Keratinocyte (primary cell): ENCODE results near the gene EPB41L2. TPM values are rescaled to one million over a fixed set of nuclear protein-coding genes. Genes with fewer than 3 reads are reported as not detected.

Experiments used
- DNase-seq: peaks from one replicate; pipeline ENCODE4 v3.0.0-alpha.2; 2011; ENCODE audit warnings: low read depth, missing footprints, low spot score
- FAIRE-seq: peaks from 2 replicates; lab custom pipeline; 2011; peaks lifted over from hg19 to GRCh38; lab: Jason Lieb, UNC
- H2AFZ ChIP-seq: 2 replicates; pipeline ENCODE4 v1.6.0; 2012; ENCODE audit warnings: low read length, control low read depth, inconsistent platforms; ENCODE audit not compliant: control insufficient read depth
- H3K27ac ChIP-seq: 2 replicates; pipeline ENCODE4 v1.5.1; 2011; ENCODE audit warnings: low read length; ENCODE audit not compliant: control insufficient read depth, insufficient read depth
- H3K27me3 ChIP-seq: 3 replicates; pipeline ENCODE4 v1.6.0; 2011; ENCODE audit warnings: low read length; ENCODE audit not compliant: control insufficient read depth, insufficient read depth; ENCODE audit errors: extremely low read depth
- H3K36me3 ChIP-seq, 2 experiments: 2 replicates in 1 of 2; 3 replicates in 1 of 2; pipeline ENCODE4 v1.5.1; 2011; ENCODE audit warnings: low read length in 2 of 2, mild to moderate bottlenecking in 1 of 2; ENCODE audit not compliant: control insufficient read depth in 2 of 2, insufficient read depth in 2 of 2; ENCODE audit errors: extremely low read depth in 1 of 2
- H3K4me1 ChIP-seq: 3 replicates; pipeline ENCODE4 v1.5.1; 2011; ENCODE audit warnings: low read length; ENCODE audit not compliant: control insufficient read depth, insufficient read depth; ENCODE audit errors: extremely low read depth
- H3K4me2 ChIP-seq: 3 replicates; pipeline ENCODE4 v1.6.0; 2011; ENCODE audit warnings: low read depth, low read length; ENCODE audit not compliant: control insufficient read depth, insufficient read depth; ENCODE audit errors: extremely low read depth
- H3K4me3 ChIP-seq, 3 experiments: fragments of 200-600 bp in 1 of 3; sonication (generic) in 1 of 3; 2 replicates in 2 of 3; 3 replicates in 1 of 3; pipeline ENCODE4 v1.5.1; 2011 to 2016; ENCODE audit warnings: low read length in 3 of 3, mild to moderate bottlenecking in 3 of 3, control low read depth in 2 of 3, inconsistent platforms in 1 of 3, low read depth in 1 of 3, mixed read lengths in 1 of 3, mixed run types in 1 of 3, moderate library complexity in 1 of 3; ENCODE audit not compliant: control insufficient read depth in 2 of 3, insufficient read depth in 2 of 3; ENCODE audit errors: extremely low read depth in 1 of 3
- H3K79me2 ChIP-seq: 2 replicates; pipeline ENCODE4 v1.6.0; 2012; ENCODE audit warnings: low read length; ENCODE audit not compliant: control insufficient read depth, insufficient read depth
- H3K9ac ChIP-seq: 3 replicates; pipeline ENCODE4 v1.6.0; 2011; ENCODE audit warnings: low read length; ENCODE audit not compliant: control insufficient read depth, insufficient read depth; ENCODE audit errors: extremely low read depth
- H3K9me1 ChIP-seq: 3 replicates; pipeline ENCODE4 v1.6.0; 2011; ENCODE audit warnings: low read length; ENCODE audit not compliant: control insufficient read depth, insufficient read depth; ENCODE audit errors: extremely low read depth
- H3K9me3 ChIP-seq: 2 replicates; pipeline ENCODE4 v1.5.1; 2012; ENCODE audit warnings: low read depth, low read length; ENCODE audit not compliant: control insufficient read depth
- H4K20me1 ChIP-seq: 3 replicates; pipeline ENCODE4 v1.6.0; 2011; ENCODE audit warnings: low read length; ENCODE audit not compliant: control insufficient read depth, insufficient read depth; ENCODE audit errors: extremely low read depth
- EZH2 ChIP-seq: IDR thresholded peaks from one replicate; pipeline ENCODE4 v1.6.1; 2012; ENCODE audit warnings: inconsistent platforms, mild to moderate bottlenecking, low read length, moderate library complexity
- dilution Hi-C: fragments of 300-500 bp; cut with MboI; formaldehyde crosslinking; loops from one replicate; pipeline ENCODE4 v1.7.0; 2020; ENCODE audit warnings: low sequenced_read_pairs; ENCODE audit not compliant: extremely low pct_ligation_motif_present
- polyA plus RNA-seq, 5 experiments: library from polyadenylated mRNA; depleted of rRNA in 3 of 5; stranded (reverse) in 3 of 5; stranded (forward) in 1 of 5; unstranded in 1 of 5; fragments of >200 nt; gene quantifications; 1 replicate in 1 of 5; 2 replicates in 3 of 5; 3 replicates in 1 of 5; pipeline versions ENCODE4 v1.2.1 to v1.2.3, GENCODE V29; 2011 to 2012; ENCODE audit warnings: missing spikeins in 2 of 5, low read depth in 1 of 5, low replicate concordance in 1 of 5
- TF ChIP-seq, protein P1 (sequence below), 3 experiments: IDR thresholded peaks in 1 of 3; conservative IDR thresholded peaks in 1 of 3; optimal IDR thresholded peaks in 1 of 3; 2 replicates in 2 of 3; 3 replicates in 1 of 3; pipeline versions ENCODE3 to v1.5.1; 2011; ENCODE audit warnings: low read length in 3 of 3, mild to moderate bottlenecking in 3 of 3, moderate library complexity in 2 of 3, control low read depth in 1 of 3, inconsistent platforms in 1 of 3; ENCODE audit not compliant: insufficient read depth in 2 of 3; ENCODE audit errors: extremely low read depth in 1 of 3

The EPB41L2 gene
- polyA plus RNA-seq, 1 donor (not counting 4 experiments of a cell fraction or from before 2014, with no cell fraction given) = 22.0 TPM

DNA sequence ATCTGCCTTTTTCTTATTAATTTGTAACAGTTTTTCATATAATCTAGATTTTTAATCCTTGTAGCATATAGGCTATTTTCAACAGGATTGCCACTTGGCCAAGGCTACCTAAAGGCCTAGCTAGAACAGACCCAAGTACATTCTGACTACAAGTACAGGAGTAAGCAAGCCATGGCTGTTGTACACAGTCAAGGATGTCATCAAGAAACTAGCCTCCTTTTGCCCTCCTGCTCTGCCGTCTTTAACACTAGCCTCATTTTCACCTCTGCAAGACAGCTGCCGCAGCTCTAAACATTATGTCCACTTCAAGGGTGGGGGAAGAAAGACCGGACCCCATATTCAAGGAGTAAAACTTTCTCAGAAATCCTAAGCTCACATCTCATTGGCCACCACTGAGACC lies 45.1 kb downstream of the EPB41L2 start:
- Histone ChIP-seq H3K27ac (no peak overlapping the region), H3K27me3 (no peaks in the 10 kb centered on the region), H3K9me1 (no peaks in the 10 kb centered on the region), H3K4me3 (no peak overlapping the region), H3K79me2 (peaks cover 2% of the 10 kb centered on the region), H2AFZ (no peak overlapping the region), H3K4me2 (no peak overlapping the region), H4K20me1 (no peaks in the 10 kb centered on the region), H3K9me3 (no peaks in the 10 kb centered on the region), H3K9ac (no peak overlapping the region), H3K4me1 (no peaks in the 10 kb centered on the region), H3K36me3 (no peaks in the 10 kb centered on the region)
- TF ChIP-seq EZH2 = no peak
- TF ChIP-seq, protein P1, sequence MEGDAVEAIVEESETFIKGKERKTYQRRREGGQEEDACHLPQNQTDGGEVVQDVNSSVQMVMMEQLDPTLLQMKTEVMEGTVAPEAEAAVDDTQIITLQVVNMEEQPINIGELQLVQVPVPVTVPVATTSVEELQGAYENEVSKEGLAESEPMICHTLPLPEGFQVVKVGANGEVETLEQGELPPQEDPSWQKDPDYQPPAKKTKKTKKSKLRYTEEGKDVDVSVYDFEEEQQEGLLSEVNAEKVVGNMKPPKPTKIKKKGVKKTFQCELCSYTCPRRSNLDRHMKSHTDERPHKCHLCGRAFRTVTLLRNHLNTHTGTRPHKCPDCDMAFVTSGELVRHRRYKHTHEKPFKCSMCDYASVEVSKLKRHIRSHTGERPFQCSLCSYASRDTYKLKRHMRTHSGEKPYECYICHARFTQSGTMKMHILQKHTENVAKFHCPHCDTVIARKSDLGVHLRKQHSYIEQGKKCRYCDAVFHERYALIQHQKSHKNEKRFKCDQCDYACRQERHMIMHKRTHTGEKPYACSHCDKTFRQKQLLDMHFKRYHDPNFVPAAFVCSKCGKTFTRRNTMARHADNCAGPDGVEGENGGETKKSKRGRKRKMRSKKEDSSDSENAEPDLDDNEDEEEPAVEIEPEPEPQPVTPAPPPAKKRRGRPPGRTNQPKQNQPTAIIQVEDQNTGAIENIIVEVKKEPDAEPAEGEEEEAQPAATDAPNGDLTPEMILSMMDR (optimal IDR thresholded peaks at IDR 0.05 in 1 of 3, IDR thresholded peaks at IDR 0.05 in 1 of 3, conservative IDR thresholded peaks at IDR 0.05 in 1 of 3; ENCODE audit: extremely low read depth in 1 of 3, insufficient read depth in 2 of 3, low read length in 3 of 3) = no peak
- no peak for FAIRE-seq
- no peak for DNase-seq
- dilution Hi-C loops = no loop called here

DNA sequence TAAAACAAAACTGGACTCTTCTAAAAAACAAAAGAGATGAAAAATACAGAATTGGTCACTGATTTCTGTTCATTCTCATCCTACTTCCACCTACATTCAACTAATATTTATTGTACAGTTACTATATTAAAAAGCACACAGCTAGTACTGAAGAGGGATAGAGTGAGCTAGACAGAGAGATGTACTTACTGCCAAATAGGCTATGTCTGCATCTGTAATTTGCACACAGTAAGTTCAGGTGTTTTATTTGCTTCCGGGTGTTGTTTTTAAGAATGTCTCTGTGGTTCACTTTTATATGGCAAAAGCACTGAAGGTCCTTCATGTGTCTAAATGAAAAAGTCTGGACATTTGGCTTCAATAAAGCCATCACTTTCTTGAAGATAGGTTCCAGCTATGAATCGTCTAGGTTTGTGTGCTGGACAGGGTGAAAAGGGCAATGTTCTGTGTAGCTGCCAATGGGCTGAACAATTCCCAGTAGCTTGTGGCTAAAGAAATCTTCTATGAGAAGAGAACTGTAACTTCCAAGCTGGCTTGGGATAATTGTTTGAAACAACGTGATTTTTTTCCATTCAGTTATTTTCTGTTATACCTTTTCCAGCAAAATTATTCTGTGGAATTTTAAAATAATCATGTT lies 47.3 kb downstream of the EPB41L2 start:
- Histone ChIP-seq H3K79me2 (peaks cover 3% of the 10 kb centered on the region), H3K9me3 (no peaks in the 10 kb centered on the region), H3K9ac (no peak overlapping the region), H3K27ac (no peak overlapping the region), H4K20me1 (no peaks in the 10 kb centered on the region), H2AFZ (no peak overlapping the region), H3K4me3 (no peak overlapping the region), H3K9me1 (no peaks in the 10 kb centered on the region), H3K27me3 (no peaks in the 10 kb centered on the region), H3K4me2 (no peak overlapping the region), H3K36me3 (no peaks in the 10 kb centered on the region), H3K4me1 (no peaks in the 10 kb centered on the region)
- TF ChIP-seq, protein P1 (optimal IDR thresholded peaks at IDR 0.05 in 1 of 3, IDR thresholded peaks at IDR 0.05 in 1 of 3, conservative IDR thresholded peaks at IDR 0.05 in 1 of 3; ENCODE audit: extremely low read depth in 1 of 3, insufficient read depth in 2 of 3, low read length in 3 of 3) = no peak
- TF ChIP-seq EZH2 = no peak
- FAIRE-seq (no peak), DNase-seq (no peak)
- dilution Hi-C loops = no loop called here
